Cardiac fibroblast (primary cell): ENCODE results near the gene DGKZ.

Experiments used
- DNase-seq, 2 donors: peaks; one replicate each; pipeline versions ENCODE4 v3.0.0 to v3.0.0-alpha.2; 2010; ENCODE audit warnings: low read depth in 2 of 2
- H3K4me3 ChIP-seq, 2 donors: replicated peaks in 1 of 2; 1 replicate in 1 of 2; 2 replicates in 1 of 2; pipeline ENCODE4 v1.5.1; 2011; ENCODE audit warnings: low read depth in 2 of 2, low read length in 2 of 2, mild to moderate bottlenecking in 2 of 2, moderate library complexity in 1 of 2
- CTCF ChIP-seq: IDR thresholded peaks from one replicate; pipeline ENCODE4 v1.5.1; 2011; ENCODE audit warnings: low read depth, mild to moderate bottlenecking, low read length, inconsistent platforms

Gene DGKZ

DNA sequence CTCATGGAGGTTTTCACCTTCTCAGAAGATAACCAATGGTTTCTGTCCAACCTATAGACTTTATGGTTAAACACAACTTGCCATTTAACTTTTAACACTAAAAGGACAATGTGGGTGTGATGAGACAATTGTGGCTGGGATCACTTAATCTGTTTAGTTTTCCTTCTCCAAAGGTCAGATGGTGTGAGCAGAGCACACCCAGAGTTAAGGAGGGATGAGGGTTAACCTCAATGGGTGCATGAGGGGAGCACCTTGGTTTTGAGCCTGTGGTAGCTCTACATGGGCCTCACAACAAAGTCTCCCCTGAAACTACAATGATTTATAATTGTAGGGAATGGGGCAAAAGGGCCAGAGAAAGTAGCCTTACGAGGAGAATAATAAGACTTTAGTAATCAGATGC is 73.2 kb downstream of the DGKZ start:
- no peak overlapping the region for H3K4me3 ChIP-seq
- TF ChIP-seq CTCF = no peak
- DNase-seq = no peak

- H3K4me3 ChIP-seq = no peak overlapping the region
- TF ChIP-seq CTCF = no peak
- no peak for DNase-seq
Measured at GRCh38 chr11:46421257-46421880, 74.1 kb downstream of the DGKZ start.

DNA sequence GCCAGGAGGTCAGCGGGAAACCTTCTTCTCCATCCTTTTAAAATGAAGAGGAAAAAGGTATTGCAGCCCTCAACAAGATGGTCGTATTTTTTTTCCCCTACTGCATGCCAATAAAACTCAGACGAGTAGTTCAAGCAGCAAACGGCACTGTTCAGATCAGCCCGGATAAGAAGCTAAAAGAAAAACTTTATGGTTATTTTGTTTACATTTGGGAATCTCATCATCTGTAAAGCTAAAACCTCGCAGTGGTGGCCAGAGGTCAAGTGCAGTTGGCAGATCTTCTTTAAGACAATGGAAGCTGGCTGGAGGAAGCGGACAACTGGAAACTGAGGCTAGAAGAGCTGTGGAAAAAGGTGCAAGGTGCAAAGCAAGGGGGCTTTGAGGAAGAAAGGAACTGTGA is 75.3 kb downstream of the DGKZ start:
- no peak overlapping the region for H3K4me3 ChIP-seq
- TF ChIP-seq CTCF = no peak
- no peak for DNase-seq

- H3K4me3 ChIP-seq = no peak overlapping the region
- TF ChIP-seq CTCF = no peak
- no peak for DNase-seq
Measured at GRCh38 chr11:46426233-46426991, 79.1 kb downstream of the DGKZ start.

GRCh38 chr11:46427364-46427763 is 80.1 kb downstream of the DGKZ start:
- no peak for TF ChIP-seq CTCF
- DNase-seq = no peak
- no peak overlapping the region for H3K4me3 ChIP-seq

DNA sequence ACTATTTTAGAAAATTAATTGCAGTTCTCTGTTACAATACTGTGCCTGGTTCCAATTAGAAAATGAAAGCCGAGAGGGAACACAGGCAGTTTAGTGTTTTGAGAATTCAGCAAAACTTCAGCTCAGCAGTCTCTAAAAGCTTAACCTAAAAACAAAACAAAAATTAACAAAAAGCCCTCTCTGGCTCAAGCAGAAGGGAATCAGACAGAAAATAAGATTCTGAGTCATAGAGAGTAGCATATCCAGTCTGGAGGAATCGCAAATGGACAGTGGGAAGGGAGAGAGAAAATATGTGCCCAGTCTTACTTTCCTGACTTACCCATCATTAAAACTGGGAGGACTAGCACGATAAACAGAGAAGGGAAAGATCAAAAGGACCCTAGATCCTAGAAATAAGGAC is 82.5 kb downstream of the DGKZ start:
- no peak overlapping the region for H3K4me3 ChIP-seq
- TF ChIP-seq CTCF = no peak
- DNase-seq = no peak
